GM21447 (cell line): ENCODE data around the gene SMG7.

ENCODE experiments used
- ATAC-seq: cut with Tn5 transposase; IDR thresholded peaks from one replicate; pipeline ENCODE4 v1.9.1; 2021; ENCODE audit not compliant: unreplicated experiment

SMG7 gene

GRCh38 chr1:183505454-183506089 is 33.3 kb downstream of the SMG7 start:
- ATAC-seq: no peak

- ATAC-seq: no peak
Observed at GRCh38 chr1:183506561-183506960, 34.3 kb downstream of the SMG7 start.

- ATAC-seq: no peak
Observed at GRCh38 chr1:183508694-183509093, 36.4 kb downstream of the SMG7 start.

GRCh38 chr1:183512450-183512849 is 40.2 kb downstream of the SMG7 start:
- no peak for ATAC-seq

- ATAC-seq: no peak
Observed at GRCh38 chr1:183514235-183514634, 41.9 kb downstream of the SMG7 start.

- ATAC-seq: no peak
Observed at GRCh38 chr1:183515002-183515689, 42.8 kb downstream of the SMG7 start.

GRCh38 chr1:183516725-183517124 is 44.4 kb downstream of the SMG7 start:
- no peak for ATAC-seq

GRCh38 chr1:183517401-183517800 is 45.1 kb downstream of the SMG7 start:
- ATAC-seq: no peak

- ATAC-seq: no peak
Observed at GRCh38 chr1:183520379-183520778, 48.1 kb downstream of the SMG7 start.

GRCh38 chr1:183522104-183522503 is 49.8 kb downstream of the SMG7 start:
- no peak for ATAC-seq

GRCh38 chr1:183528577-183528976 is 56.3 kb downstream of the SMG7 start:
- ATAC-seq: no peak

GRCh38 chr1:183533617-183534174 is 61.4 kb downstream of the SMG7 start:
- ATAC-seq: no peak

GRCh38 chr1:183537405-183537804 is 65.1 kb downstream of the SMG7 start:
- ATAC-seq: no peak

GRCh38 chr1:183543619-183544204 is 71.4 kb downstream of the SMG7 start:
- peak; percentile 65 for ATAC-seq

- ATAC-seq: no peak
Observed at GRCh38 chr1:183544598-183545297, 72.4 kb downstream of the SMG7 start.

- ATAC-seq: no peak
Observed at GRCh38 chr1:183546427-183546826, 74.1 kb downstream of the SMG7 start.

GRCh38 chr1:183548116-183548515 is 75.8 kb downstream of the SMG7 start:
- no peak for ATAC-seq

GRCh38 chr1:183550915-183551314 is 78.6 kb downstream of the SMG7 start:
- no peak for ATAC-seq

GRCh38 chr1:183551924-183552323 is 79.6 kb downstream of the SMG7 start:
- no peak for ATAC-seq

- ATAC-seq: no peak
Observed at GRCh38 chr1:183552441-183552840, 80.1 kb downstream of the SMG7 start.

GRCh38 chr1:183552891-183553290 is 80.6 kb downstream of the SMG7 start:
- no peak for ATAC-seq
